GM12878 (cell line): ENCODE measurements around the gene PARG.

Experiments
- CTCF ChIP-seq, 3 experiments: IDR thresholded peaks in 2 of 3; conservative IDR thresholded peaks in 1 of 3; 2 replicates each; pipeline ENCODE4 v1.5.1; 2011; ENCODE audit warnings: low read depth in 3 of 3, low read length in 3 of 3, mild to moderate bottlenecking in 3 of 3, control low read depth in 2 of 3, moderate library complexity in 2 of 3, inconsistent platforms in 1 of 3, mixed read lengths in 1 of 3; ENCODE audit not compliant: control insufficient read depth in 2 of 3, insufficient read depth in 1 of 3; ENCODE audit errors: extremely low read depth in 1 of 3
- SIN3A ChIP-seq: IDR thresholded peaks from 2 replicates; pipeline ENCODE4 v1.6.1; 2012; ENCODE audit warnings: low read depth, low read length, improper control_type of control experiment

- no peak for TF ChIP-seq CTCF (IDR thresholded peaks at IDR 0.05 in 2 of 3, conservative IDR thresholded peaks at IDR 0.05 in 1 of 3; ENCODE audit: control insufficient read depth in 2 of 3, extremely low read depth in 1 of 3, insufficient read depth in 1 of 3, low read depth in 3 of 3, low read length in 3 of 3)
- TF ChIP-seq SIN3A = no peak
These were observed 158.2 kb downstream of the PARG start for GRCh38 chr10:49783645-49784044.
